Liver (tissue), 9 donors: ENCODE measurements around the gene SPINK13. TPM values are rescaled to one million over a fixed set of nuclear protein-coding genes. Genes with fewer than 3 reads are reported as not detected.

Experiments
- DNase-seq: peaks from one replicate; pipeline ENCODE4 v3.0.0-alpha.2; 2017; ENCODE audit warnings: low spot score
- H3K27ac ChIP-seq, 2 donors: one replicate each; pipeline ENCODE4 v1.7.0; 2013; ENCODE audit warnings: inconsistent platforms in 2 of 2, low read length in 2 of 2, control low read depth in 1 of 2, low read depth in 1 of 2, mild to moderate bottlenecking in 1 of 2
- H3K27me3 ChIP-seq, 4 donors: one replicate each; pipeline versions ENCODE4 v1.6.1 to v1.7.0; 2013; ENCODE audit warnings: low read length in 3 of 4, inconsistent platforms in 1 of 4, mild to moderate bottlenecking in 1 of 4, moderate library complexity in 1 of 4; ENCODE audit not compliant: control insufficient read depth in 4 of 4, insufficient read depth in 4 of 4
- H3K36me3 ChIP-seq, 4 donors: one replicate each; pipeline versions ENCODE4 v1.6.1 to v1.7.0; 2013; ENCODE audit warnings: low read length in 3 of 4, mild to moderate bottlenecking in 3 of 4, low read depth in 1 of 4, moderate library complexity in 1 of 4; ENCODE audit not compliant: control insufficient read depth in 4 of 4, insufficient read depth in 3 of 4
- H3K4me1 ChIP-seq, 4 donors: one replicate each; pipeline versions ENCODE4 v1.6.1 to v1.7.0; 2013; ENCODE audit warnings: low read length in 3 of 4, mild to moderate bottlenecking in 3 of 4, moderate library complexity in 1 of 4; ENCODE audit not compliant: control insufficient read depth in 4 of 4, insufficient read depth in 4 of 4
- H3K4me3 ChIP-seq, 3 donors: one replicate each; pipeline versions ENCODE4 v1.6.1 to v1.7.0; 2013; ENCODE audit warnings: low read length in 3 of 3, control low read depth in 1 of 3, low read depth in 1 of 3, mild to moderate bottlenecking in 1 of 3
- H3K9ac ChIP-seq, 2 donors: one replicate each; pipeline ENCODE4 v1.7.0; 2013; ENCODE audit warnings: low read length in 2 of 2, mild to moderate bottlenecking in 2 of 2, moderate library complexity in 2 of 2, control low read depth in 1 of 2, low read depth in 1 of 2
- H3K9me3 ChIP-seq, 4 donors: one replicate each; pipeline versions ENCODE4 v1.6.1 to v1.7.0; 2013; ENCODE audit warnings: low read length in 3 of 4; ENCODE audit not compliant: control insufficient read depth in 4 of 4
- ATF3 ChIP-seq: IDR thresholded peaks from 2 replicates; pipeline ENCODE4 v1.6.1; 2016; ENCODE audit warnings: antibody characterized with exemption
- CTCF ChIP-seq: fragments of 150-350 bp; IDR thresholded peaks from 2 replicates; pipeline ENCODE4 v1.5.1; 2017; ENCODE audit warnings: improper control_type of control experiment, low read depth, low read length; ENCODE audit not compliant: missing input control
- EGR1 ChIP-seq, 2 donors: IDR thresholded peaks; 2 replicates each; pipeline ENCODE4 v1.6.1; 2016 to 2018; ENCODE audit warnings: antibody characterized with exemption in 2 of 2, low read depth in 2 of 2
- FOXA1 ChIP-seq: IDR thresholded peaks from 2 replicates; pipeline ENCODE4 v1.6.1; 2016; ENCODE audit warnings: antibody characterized with exemption
- FOXA2 ChIP-seq: IDR thresholded peaks from 2 replicates; pipeline ENCODE4 v1.6.1; 2016; ENCODE audit warnings: antibody characterized with exemption
- GABPA ChIP-seq, 2 donors: IDR thresholded peaks in 1 of 2; conservative IDR thresholded peaks in 1 of 2; 2 replicates each; pipeline ENCODE4 v1.6.1; 2016; ENCODE audit warnings: antibody characterized with exemption in 2 of 2, mild to moderate bottlenecking in 1 of 2, moderate library complexity in 1 of 2
- HNF4A ChIP-seq, 2 donors: conservative IDR thresholded peaks; 2 replicates each; pipeline ENCODE4 v1.6.1; 2016; ENCODE audit warnings: antibody characterized with exemption in 2 of 2, mild to moderate bottlenecking in 2 of 2
- HNF4G ChIP-seq: IDR thresholded peaks from 2 replicates; pipeline ENCODE4 v1.6.1; 2016; ENCODE audit warnings: antibody characterized with exemption
- JUND ChIP-seq, 2 donors: IDR thresholded peaks; 2 replicates each; pipeline ENCODE4 v1.6.1; 2016; ENCODE audit warnings: antibody characterized with exemption in 2 of 2
- MAX ChIP-seq: IDR thresholded peaks from 2 replicates; pipeline ENCODE4 v1.6.1; 2016; ENCODE audit warnings: antibody characterized with exemption
- NR2F2 ChIP-seq: IDR thresholded peaks from 2 replicates; pipeline ENCODE4 v1.6.1; 2016; ENCODE audit warnings: antibody characterized with exemption
- RAD21 ChIP-seq, 2 donors: IDR thresholded peaks; 2 replicates each; pipeline ENCODE4 v1.6.1; 2016; ENCODE audit warnings: antibody characterized with exemption in 2 of 2, mild to moderate bottlenecking in 2 of 2
- REST ChIP-seq: IDR thresholded peaks from 2 replicates; pipeline ENCODE4 v1.6.1; 2016; ENCODE audit warnings: antibody characterized with exemption, mild to moderate bottlenecking
- RXRA ChIP-seq, 2 donors: IDR thresholded peaks; 2 replicates each; pipeline ENCODE4 v1.6.1; 2017 to 2018; ENCODE audit warnings: antibody characterized with exemption in 2 of 2, mild to moderate bottlenecking in 1 of 2
- TAF1 ChIP-seq: conservative IDR thresholded peaks from 2 replicates; pipeline ENCODE4 v1.6.1; 2016; ENCODE audit warnings: antibody characterized with exemption, mild to moderate bottlenecking
- YY1 ChIP-seq: IDR thresholded peaks from 2 replicates; pipeline ENCODE4 v1.6.1; 2016; ENCODE audit warnings: antibody characterized with exemption, mild to moderate bottlenecking
- ZBTB33 ChIP-seq: IDR thresholded peaks from 2 replicates; pipeline ENCODE4 v1.6.1; 2016; ENCODE audit warnings: antibody characterized with exemption
- WGBS: extraction: QIAGEN DNeasy Blood & Tissue Kit; methylation state at CpG from one replicate; pipeline ENCODE4 v1.1.7; 2013; 5-methylcytosine and 5-hydroxymethylcytosine counted together
- polyA plus RNA-seq, 2 donors: library from polyadenylated mRNA; stranded (reverse) in 1 of 2; unstranded in 1 of 2; fragments of 200-250 nt in 1 of 2; fragments of >200 nt in 1 of 2; fragmentation: Nextera tagmentation in 1 of 2; extraction: Ambion mirVana in 1 of 2; gene quantifications; one replicate each; pipeline versions ENCODE4 v1.2.1 to v1.2.3, GENCODE V29; 2013 to 2015
- total RNA-seq, 2 donors: library from RNA; depleted of rRNA; stranded (reverse); fragments of >200 nt; gene quantifications; one replicate each; pipeline ENCODE4 v1.2.3, GENCODE V29; 2014
- donor health status: healthy.
- donor health status: healthy.
- donor health status: healthy.
- donor health status: healthy.
- donor health status: healthy.

Gene SPINK13
- total and polyA plus RNA-seq, 4 donors = not detected

- TF ChIP-seq HNF4A (conservative IDR thresholded peaks at IDR 0.05) = no peak
- TF ChIP-seq NR2F2 = no peak
- no peak for TF ChIP-seq JUND (IDR thresholded peaks at IDR 0.05)
- no peak for TF ChIP-seq TAF1
- no peak for TF ChIP-seq RAD21 (IDR thresholded peaks at IDR 0.05)
- TF ChIP-seq FOXA2 = no peak
- no peak for TF ChIP-seq HNF4G
- no peak for TF ChIP-seq ATF3
- no peak for TF ChIP-seq RXRA (IDR thresholded peaks at IDR 0.05)
- no peak for TF ChIP-seq CTCF
- TF ChIP-seq YY1 = no peak
- no peak for TF ChIP-seq MAX
- H3K27me3 ChIP-seq = peaks cover 0 to 3% (median 0%) of the 10 kb centered on the region in 4 donors
- H3K9ac ChIP-seq = no peak overlapping the region
- DNase-seq = no peak
- H3K4me1 ChIP-seq = no peaks in the 10 kb centered on the region
- H3K4me3 ChIP-seq = no peak overlapping the region
- H3K27ac ChIP-seq = no peak overlapping the region
- 57% methylated on average over 4 of the region's 4 CpGs for WGBS
- H3K9me3 ChIP-seq = no peaks in the 10 kb centered on the region
- no peaks in the 10 kb centered on the region for H3K36me3 ChIP-seq
Measured at GRCh38 chr5:148237785-148238417, 30.7 kb upstream of the SPINK13 start.

GRCh38 chr5:148238418-148238794 is 30.2 kb upstream of the SPINK13 start, which contains the start of gene MARCOL:
TSS of gene MARCOL (plus strand) at chr5:148238525. CDS start at chr5:148238598, 73 bp downstream.
- Histone ChIP-seq H3K4me3 (no peak within 1 kb of the TSS), H3K9ac (no peak within 1 kb of the TSS), H3K27ac (no peak within 1 kb of the TSS), H3K27me3 (peaks cover 0 to 4% (median 0%) of the 10 kb centered on the region in 4 donors), H3K4me1 (no peaks in the 10 kb centered on the region), H3K36me3 (no peaks in the 10 kb centered on the region), H3K9me3 (no peaks in the 10 kb centered on the region)
- no peak for TF ChIP-seq REST
- no peak for TF ChIP-seq HNF4A (conservative IDR thresholded peaks at IDR 0.05)
- TF ChIP-seq EGR1 (IDR thresholded peaks at IDR 0.05; ENCODE audit: low read depth in 2 of 2) = no peak
- no peak for TF ChIP-seq CTCF
- no peak for TF ChIP-seq FOXA2
- TF ChIP-seq RAD21 (IDR thresholded peaks at IDR 0.05) = no peak
- no peak for TF ChIP-seq GABPA (IDR thresholded peaks at IDR 0.05 in 1 of 2, conservative IDR thresholded peaks at IDR 0.05 in 1 of 2)
- TF ChIP-seq RXRA (IDR thresholded peaks at IDR 0.05) = no peak
- TF ChIP-seq ZBTB33 = no peak
- no peak for TF ChIP-seq FOXA1
- no peak for TF ChIP-seq HNF4G
- no peak for TF ChIP-seq MAX
- no peak for TF ChIP-seq TAF1
- TF ChIP-seq YY1 = no peak
- TF ChIP-seq NR2F2 = no peak
- DNase-seq = no peak
- WGBS = 66% methylated on average over 2 of the region's 2 CpGs
